Activated CD4-positive, CD25-positive, alpha-beta regulatory T cell treated with anti-CD3 and anti-CD28 coated beads, Interleukin-2, amount 50 U/mL, for 72 hours (primary cell): ENCODE data around the gene TTLL1.

Experiments used
- DNase-seq: peaks from one replicate; pipeline ENCODE4 v3.0.0; 2021

TTLL1 gene

DNA sequence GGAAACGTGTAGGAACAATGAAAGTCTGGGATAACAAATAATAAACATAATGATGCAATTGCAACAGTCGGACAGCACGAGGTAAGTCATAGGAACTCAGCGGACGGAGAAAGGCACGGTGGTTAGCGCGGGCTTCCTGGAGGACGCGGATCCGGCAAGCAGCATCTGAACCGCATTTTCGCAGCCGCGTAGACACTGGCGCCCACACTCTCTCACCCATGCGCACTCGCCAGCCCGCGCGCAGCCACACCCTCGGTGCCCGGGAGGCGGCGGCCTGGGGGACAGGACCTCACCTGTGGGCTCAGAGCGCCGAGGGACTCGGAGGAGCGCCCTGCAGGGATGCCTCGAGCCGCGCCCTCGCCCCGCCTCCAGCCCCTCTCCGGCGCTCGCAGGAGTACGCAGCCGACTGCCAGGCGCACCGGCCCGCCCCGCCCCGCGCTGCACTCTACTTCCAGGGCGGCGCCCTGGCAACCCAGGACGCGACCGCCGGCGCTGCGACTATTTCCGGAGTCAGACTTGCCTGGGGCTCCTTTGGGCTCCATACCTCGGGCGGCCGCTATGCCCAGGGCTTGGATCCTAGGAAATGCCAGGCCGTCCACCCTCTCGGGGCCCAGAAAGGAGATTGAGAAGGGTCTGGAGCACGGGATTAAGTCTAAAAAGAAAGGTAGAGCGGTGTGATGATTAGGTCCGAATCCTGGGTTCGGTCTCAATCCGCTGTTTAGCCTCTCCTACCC, at the start of gene TTLL1:
TTLL1 (minus strand) TSS at position 408 of the 734 bp plus-strand sequence. CDS start 13,805 bp downstream, outside the sequence.
- peak; percentile 92 for DNase-seq

DNA sequence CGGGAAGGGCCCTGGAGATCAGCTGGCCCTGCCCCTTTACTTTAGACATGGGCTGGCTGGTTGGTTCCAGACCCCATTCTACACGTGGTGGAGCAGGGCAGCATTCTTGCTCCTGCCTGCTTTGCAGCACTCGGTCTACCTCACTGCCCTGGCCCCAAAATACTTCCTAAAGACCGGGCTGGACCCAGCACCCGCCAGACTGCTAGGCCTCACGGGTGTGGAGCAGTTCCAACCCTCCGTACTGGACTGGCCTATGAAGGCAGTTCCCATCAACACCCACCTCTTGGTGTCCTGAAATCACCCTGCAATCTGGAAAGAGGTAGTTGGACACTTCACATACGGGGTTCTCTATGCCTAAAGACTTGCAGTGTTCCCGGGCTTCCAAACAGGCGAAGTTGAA, 47.6 kb upstream of the TTLL1 start:
- DNase-seq, result no peak

DNA sequence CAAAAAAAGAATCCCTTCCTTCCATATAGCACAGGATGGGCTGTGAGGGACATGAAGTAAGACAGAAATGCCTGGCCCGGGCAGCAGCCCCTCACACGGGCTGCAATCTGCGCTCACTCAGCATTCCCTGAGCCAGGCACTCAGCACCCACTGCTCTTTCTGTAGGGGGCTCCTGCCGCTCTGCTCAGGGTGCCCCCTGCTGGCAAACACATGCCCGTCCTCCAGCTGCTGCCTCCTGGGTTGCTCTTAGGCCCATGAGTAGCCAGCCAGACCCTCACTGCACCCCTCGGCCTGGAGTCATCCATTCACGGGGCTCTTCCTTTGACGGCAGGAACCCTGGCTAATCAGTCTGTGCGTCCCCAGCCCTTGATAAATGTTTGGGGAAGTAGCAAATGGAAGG, 47.1 kb upstream of the TTLL1 start:
- peak; percentile 42 for DNase-seq

DNA sequence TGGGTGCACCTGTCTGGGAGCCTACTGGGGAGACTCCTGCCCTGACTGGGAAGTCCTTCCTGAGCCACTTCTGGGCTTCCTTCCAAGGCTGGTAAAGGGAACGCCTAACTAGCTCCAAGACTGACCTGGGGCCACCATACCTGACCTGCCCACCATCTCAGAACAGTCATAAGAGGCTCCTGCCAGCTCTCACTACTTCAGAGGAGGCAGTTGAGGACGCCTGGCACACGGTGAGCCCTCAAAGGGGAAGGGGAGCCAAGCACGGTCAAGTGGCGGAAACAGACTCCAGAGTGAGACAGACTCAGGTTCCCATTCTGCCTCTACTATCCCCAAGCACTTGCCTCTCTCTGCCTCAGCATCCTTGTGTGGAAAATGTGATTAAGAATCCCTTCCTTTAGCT, 46.4 kb upstream of the TTLL1 start:
- no peak for DNase-seq

DNA sequence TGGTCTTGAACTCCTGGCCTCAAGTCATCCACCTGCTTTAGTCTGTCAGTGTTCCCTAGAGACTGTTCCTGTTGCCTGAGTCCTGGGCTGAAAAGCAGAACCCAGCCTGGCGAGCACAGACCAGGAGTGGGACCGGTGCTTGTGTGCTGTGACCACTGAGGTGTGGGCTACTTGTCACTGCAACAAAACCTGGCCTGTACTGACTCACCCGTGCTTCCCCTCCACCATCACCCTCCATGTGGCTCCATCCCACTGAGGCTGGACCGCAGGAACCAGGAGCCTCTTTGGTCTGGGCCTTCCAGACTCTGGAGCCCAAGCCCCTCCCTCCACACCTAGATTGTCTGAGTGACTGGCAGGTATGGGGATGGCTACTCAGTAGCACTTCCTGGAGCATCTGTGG, 45.4 kb upstream of the TTLL1 start:
- DNase-seq, result no peak

DNA sequence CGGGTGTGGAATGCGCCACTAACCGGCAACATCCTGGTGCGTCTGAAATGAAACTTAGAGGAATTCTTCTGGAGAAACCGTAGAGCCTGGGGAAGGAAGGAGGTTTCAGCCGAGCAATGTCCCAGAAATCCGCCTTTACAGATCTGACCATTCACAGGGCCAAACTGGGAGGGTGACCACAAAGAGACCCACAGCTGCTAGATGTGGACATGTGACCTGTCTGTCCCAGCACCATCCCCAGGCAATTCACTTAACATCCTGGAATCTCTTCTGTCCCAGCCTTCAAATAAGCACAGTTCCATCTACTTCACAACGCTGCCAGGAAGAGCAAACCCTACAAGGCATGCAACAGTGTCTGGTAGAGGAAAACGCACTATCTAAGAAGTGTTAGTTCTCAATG, 44.2 kb upstream of the TTLL1 start:
- no peak for DNase-seq

DNA sequence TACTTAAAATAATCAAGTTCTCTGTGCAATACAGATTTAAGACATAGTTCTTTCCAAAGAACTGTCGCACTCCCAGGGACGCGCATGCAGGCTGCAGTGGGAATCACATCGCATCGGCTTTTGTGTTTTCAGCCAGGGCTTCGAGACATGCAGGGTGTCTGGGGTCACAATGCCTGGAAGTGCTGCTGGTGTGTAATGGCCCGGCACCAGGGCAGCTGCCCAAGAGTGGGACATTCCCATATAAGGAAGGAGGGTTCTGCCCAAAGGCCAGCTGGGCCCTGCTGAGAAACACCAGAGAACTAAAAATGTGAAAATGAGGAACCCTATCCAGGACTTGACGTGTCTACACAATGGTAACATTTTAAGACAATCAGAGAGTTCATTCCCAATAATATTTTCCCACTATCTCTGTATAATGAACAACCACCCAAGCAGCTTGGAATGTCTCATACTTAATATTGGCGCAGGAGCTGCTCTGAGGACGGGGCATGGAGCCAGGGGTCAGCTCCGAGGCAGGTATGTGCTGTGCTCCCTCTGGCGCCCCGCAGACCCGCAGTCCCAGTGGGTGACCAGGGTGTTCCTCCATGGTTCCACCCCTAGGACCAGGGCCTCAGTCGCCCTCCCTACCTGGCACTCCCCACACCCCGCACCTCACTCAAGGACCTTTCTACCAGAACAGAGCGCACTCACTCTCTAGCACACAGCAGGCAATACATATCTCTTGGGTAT, 42.7 kb upstream of the TTLL1 start:
- DNase-seq, result no peak

DNA sequence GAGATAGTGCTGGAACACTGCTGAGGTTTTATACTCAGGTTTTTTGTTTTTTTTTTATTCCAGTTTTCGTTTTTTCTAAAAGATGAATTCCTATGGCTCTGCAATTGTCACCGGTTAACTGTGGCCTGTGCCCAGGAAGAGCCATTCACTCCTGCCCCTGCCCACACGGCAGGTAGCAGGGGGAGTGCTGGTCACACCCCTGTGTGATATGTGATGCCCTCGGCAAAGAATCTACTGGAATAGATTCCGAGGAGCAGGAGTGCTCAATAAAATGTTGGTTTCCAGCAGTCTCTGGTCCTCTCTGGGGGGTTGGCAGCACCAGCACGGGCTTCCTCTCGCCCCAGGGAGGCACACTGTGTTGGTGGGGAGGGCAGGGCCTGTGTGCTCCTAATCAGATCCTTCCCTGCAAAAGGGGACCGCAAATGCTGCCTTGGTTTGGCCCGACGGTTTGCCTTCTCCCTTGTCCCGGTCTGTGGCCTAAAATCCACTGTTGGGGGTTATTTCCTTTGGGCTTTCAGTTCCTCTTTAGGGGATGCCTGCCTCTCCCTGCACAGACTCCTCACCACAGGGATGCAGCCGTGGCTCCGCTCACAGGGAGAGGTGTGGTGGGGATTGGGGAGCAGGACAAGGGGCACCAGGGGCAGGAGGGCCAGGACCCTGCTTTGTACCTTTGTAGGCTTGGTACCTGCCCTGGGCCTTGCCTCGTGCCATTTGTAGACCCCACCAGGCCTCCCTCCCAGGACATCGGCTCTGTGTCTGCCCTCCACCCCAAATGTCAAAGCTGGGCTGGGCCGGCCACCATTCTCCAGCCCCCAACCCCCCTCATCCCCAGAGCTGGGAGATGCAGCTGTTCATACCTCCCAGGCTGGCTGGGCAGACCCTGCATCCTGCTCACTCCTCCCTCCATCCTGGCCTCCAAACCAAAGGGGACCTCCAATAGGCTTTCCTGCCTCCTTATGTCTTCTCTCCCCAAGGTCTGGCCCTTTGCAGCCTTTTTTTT, 40.5 kb upstream of the TTLL1 start:
- DNase-seq, result no peak

DNA sequence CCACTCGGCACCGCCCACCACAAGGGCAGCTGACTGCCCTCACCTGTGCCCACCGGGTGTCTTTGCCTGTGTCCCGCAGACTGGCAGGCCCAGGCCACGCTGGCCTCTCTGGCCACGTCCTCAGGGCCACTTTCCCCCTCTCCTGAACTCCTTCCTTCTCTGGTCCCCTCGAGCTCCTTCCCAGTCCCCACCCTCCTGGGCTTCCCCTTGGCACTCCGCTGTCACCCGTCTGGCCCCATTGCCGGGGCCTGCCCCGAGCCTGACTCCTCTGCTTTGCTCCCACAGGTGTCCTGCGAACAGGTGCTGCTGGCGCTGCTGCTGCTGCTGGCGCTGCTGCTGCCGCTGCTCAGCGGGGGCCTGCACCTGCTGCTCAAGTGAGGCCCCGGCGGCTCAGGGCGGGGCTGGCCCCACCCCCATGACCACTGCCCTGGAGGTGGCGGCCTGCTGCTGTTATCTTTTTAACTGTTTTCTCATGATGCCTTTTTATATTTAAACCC, 39.8 kb upstream of the TTLL1 start:
- DNase-seq, result no peak

DNA sequence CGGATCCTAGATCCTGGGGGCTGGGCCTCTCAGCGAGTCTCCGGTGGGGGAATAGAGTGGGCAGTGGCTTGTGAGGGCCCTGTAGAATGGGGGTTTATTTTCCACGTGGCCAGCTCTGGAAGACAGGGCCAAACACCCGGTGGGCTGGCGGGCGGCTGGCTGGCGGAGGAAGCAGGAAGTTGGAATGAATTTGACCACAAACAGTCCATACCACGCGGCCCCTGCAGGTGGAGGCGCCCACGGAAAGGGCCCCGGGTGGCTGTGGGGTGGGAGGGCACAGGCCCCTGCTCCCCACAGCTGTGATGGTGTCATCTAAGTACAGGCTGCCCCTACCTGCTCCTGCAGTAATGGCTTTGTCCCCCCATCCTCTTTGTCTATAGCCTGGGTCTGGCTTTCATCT, 38.9 kb upstream of the TTLL1 start:
- DNase-seq, result no peak

DNA sequence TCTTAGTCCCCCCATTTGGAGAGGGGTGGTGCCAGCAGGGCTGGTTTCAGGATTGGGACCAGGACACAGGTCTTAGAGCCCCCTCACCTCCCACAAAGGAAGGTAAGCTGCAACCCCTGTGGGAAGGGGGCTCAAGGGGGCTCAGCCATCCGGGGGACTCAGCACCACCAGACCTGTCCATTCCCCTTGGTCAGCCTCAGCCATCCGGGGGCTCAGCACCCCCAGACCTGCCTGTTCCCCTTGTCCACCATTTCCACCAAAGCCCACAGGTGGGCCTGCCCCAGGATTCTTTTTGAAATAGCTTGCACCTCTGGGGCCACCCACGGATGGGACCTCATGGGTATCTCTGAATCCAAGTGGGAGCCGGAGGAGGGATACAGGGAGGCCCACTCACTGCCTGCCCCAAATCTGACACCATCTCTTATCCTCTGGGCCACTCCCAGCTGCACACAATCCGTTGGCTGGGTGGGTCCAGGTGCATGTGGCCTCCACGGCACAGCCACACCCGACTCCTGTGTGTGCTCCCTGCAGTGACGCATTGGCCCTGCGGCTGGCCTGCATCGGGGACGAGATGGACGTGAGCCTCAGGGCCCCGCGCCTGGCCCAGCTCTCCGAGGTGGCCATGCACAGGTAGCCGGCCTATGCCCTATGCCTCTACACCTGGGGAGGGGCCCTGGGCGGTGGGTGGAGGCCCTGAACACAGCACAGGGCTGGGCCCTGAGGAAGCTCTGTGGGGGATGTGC, 38.1 kb upstream of the TTLL1 start:
- DNase-seq, result no peak

DNA sequence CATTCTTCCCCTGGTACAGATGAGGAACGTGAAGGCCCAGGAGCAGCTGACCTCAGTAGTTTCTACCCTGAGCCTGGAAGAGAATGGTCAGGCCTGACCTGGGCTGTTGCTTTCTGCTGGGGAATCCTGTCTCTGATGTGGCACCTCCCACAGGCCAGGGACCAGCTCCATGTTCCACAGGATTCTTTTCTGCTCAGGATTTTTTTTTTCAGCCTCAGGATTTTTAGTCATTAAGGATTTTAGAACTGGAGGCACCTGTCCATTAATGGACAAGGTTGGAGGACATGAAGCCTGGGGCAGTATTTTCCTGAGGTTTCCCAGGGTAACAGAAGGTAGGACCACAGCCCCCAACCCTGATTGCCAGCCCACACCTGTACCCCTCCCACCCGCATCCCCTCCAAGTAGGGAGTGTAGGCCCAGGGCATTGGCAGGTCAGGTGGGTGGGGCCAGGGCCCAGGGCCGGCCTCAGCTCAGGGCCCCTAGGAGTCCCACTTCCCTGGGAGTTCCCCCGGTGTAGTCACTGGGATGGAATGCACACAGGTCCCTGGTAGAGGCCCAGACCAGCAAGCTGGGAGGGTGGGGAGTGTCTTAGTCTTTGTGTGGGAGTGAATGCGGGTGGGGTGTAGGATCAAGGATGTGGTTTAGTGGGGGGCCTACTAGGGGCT, 37.4 kb upstream of the TTLL1 start:
- DNase-seq, result no peak

DNA sequence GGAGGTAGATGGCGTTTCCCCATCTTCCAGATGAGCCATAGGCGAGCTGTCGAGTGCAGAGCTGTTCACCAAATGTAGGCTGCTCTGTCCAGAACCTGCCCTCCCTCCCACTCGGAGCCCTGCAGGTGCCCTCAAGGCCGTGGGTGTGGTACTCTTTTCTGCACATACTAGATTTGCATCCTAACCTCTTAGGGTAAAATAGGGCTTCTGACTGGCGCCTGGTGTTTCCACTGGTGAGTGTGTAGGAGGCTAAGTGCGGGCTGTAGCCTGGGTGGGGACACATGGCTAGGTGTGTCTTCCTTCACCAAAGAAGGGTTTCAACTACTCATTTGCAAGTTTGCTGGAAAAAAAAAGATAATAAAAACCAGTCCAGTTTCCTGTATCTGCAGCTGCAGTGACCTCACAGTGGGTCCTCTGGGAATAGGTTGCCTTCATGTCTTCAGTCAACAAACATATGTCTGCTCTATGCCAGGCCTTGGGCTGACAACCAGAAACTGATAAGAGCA, 29.8 kb upstream of the TTLL1 start:
- no peak for DNase-seq

DNA sequence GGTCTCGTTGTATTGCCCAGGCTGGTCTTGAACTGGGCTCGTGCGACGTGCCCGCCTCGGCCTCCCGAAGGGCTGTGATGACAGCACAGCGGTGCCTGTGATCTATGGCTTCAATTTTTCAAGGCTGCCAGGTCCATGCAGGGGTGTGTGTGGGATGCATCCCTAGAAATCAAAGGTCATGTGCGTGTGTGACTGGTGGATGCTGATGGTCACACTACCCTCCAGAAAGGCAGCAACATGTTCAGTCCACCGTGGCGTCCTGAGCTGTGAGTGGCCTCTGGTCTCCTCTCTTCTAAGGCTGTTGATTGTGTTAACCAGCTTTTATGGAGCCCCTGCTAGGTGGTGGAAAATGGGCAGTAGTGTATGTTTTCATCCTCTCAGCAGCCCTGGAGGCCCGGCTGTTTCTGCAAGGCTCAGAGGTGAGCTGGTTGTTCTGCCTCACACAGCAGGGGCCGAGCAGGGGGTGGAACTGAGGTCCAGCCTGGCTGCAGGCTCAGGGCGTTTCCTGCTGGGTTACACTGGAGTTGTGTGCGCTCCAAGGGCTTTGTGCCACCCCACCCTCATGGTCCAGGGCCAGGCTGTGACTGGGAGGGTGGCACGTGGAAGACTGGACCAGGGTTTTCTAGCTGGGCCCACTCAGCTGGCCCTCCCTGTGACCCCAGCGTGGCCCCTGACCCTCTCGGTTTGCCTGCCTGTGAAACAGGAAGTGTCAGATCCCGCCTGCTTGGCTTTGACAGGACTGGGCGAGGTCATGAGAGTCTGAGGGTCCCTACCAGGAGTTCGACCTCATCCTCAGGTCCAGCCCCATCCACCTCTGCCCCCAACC, 29.0 kb upstream of the TTLL1 start:
- DNase-seq, result no peak

DNA sequence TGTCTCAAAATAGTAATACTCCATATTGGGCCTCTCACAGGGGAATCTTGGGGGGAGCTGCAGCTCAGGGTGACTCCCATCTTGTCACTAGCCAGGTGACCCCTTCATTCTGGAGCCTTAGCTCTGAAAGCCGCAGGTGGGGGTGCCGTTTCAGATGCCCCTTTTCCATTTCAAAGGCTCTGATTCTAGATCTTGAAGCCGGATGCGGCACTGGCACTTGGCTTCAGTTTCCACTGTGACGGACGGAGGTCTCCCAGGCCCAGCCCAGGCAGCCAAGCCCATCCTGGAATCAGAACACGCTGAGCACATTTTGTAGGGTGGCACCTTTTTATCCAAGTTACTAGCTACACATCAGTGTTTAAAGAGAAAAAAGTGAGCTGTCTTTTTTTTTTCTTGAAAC, 27.7 kb upstream of the TTLL1 start:
- DNase-seq, result no peak

DNA sequence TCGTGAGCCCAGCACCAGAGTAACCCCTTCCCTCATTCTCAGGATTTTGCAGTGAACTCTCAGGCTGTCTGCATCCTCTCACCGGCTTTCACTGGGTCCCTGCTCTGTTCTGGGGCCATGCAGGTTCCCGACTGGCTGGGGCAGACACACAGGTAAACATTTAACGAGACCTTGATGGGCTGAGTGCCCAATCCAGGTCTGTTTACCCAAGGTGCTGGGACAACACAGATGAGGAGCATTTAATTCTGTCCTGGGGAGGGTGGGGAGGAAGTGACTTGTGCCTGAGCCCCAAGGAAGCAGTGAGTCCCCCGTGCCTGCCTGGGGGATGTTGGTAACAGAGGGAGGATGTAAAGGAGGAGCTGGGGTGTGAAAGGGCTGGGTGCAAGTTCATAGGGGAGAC, 25.8 kb upstream of the TTLL1 start:
- DNase-seq, result no peak

DNA sequence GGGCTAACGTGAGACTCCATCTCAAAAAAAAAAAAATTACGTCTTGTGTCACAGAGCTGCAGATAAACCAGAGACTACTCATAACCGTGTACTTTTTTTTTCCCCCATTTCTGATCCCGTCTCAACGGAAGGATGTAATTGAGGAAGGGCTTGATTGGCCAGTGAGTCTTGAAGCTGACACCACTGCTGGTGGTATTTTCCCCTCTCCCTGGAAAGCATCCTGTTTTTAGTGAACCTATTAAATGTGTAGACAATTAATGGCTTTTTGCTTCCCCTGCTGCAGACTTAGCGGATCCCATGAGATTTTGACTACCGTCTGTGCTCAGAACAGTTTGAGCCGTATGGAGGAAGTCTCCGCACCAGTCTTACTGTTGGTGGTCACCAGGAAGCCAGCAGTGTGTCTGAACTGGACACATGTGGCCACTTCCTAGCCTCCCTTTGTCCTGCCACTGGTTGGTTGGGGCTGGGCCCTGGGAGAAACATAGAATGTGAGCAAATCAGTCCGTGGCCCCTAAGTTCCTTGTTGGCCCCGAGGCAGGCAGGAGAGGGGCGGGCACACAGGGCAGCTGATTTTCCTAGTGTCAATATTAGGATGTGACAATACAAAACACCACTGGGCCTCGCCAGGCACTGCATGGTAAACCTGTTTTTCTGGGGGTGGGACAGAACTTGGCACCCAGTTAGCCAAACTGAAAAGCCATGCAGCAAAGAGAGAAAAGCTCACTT, 24.5 kb upstream of the TTLL1 start:
- no peak for DNase-seq

DNA sequence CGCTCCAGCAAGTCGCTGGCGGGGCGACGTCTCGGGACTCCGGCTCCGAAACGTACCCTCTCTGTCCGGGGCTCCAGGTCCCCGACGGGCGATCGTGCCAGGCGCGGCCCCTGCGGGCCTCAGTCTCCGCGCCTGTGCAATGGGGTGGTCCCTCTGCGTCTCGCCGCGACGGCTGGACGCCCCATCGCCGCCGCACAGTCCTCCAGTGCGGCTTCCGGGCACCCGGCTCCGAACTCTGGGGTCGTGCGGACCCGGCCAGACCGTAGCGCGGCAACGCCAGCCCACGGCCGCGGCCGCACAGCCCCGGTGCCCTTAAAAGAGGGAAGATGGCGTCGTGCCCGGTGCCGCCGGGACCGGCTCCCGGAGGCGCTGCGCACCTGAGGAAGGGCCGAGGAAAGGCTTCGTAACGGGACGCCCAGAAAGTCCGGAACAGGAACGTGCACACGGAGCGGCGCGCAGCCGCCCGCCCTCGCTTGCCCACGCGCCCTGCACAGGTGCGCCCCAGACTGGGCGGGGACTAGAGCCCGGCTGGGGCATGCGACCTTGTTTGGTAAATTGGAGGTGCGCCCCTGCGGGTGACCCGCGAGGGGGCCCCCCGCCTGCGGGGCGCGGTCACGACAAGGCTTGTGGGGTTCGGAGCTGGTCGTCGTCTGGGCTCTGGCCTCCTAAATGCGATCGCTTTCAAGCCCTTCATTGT, 21.9 kb upstream of the TTLL1 start:
- peak; percentile 38 for DNase-seq

DNA sequence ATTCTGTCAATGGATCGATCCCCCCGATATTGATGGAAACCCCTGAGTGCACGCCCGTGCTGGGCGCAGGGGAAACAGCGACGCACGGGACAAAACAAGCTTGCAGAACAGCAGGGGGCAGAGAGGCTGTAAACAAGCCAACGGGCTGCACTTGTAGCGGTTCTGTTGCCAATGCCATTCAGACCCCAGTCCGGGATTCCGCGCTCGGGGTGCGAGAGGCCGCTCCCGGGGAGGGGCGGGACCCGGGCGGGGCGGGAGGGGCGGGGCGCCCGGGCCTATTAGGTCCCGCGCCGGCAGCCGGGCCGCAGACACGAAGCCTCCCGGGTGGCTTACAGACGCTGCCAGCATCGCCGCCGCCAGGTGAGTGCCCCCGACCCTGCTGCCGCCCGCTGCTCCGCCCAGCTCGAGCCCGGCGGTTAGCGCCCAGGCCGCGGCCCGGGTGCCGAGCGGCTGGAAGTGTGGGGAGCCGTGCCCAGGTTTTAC, 21.3 kb upstream of the TTLL1 start, which contains the start of gene BIK:
BIK (plus strand) TSS at position 307 of the 483 bp plus-strand sequence. CDS start 13,273 bp downstream, outside the sequence.
- DNase-seq, result peak; percentile 40
